Upper lobe of left lung (tissue), 6 donors: ENCODE data around the gene NR3C1. TPM values are rescaled to one million over a fixed set of nuclear protein-coding genes. Genes with fewer than 3 reads are reported as not detected.

Source experiments
- ATAC-seq, 2 donors: fragments of 200-7000 bp; cut with Tn5 transposase; one replicate each; pipeline ENCODE4 v1.9.1; 2022; ENCODE audit warnings: mild to moderate bottlenecking in 2 of 2, moderate library complexity in 2 of 2; ENCODE audit not compliant: low FRiP score in 2 of 2
- DNase-seq, 2 donors: peaks; one replicate each; pipeline ENCODE4 v3.0.0-alpha.2; 2019 to 2020
- H3K27ac ChIP-seq, 4 donors: fragments of 200-600 bp; sonication (generic); one replicate each; pipeline ENCODE4 v1.5.1; 2016 to 2019
- H3K27me3 ChIP-seq, 4 donors: fragments of 200-600 bp; sonication (generic); one replicate each; pipeline ENCODE4 v1.5.1; 2017 to 2019
- H3K36me3 ChIP-seq, 4 donors: fragments of 200-600 bp; sonication (generic); one replicate each; pipeline ENCODE4 v1.5.1; 2016 to 2019
- H3K4me1 ChIP-seq, 4 donors: fragments of 200-600 bp; sonication (generic); one replicate each; pipeline ENCODE4 v1.5.1; 2018 to 2019
- H3K4me3 ChIP-seq, 4 donors: fragments of 200-600 bp; sonication (generic); one replicate each; pipeline ENCODE4 v1.5.1; 2017 to 2019; ENCODE audit warnings: mild to moderate bottlenecking in 2 of 4, moderate library complexity in 1 of 4
- H3K9me3 ChIP-seq, 4 donors: fragments of 200-600 bp; sonication (generic); one replicate each; pipeline ENCODE4 v1.5.1; 2018 to 2019
- CTCF ChIP-seq, 6 experiments: fragments of 450-650 bp in 4 of 6; fragments of 200-600 bp in 2 of 6; sonication (generic) in 2 of 6; IDR thresholded peaks; one replicate each; pipeline ENCODE4 v1.5.1; 2016 to 2019; ENCODE audit warnings: antibody characterized with exemption in 6 of 6
- EP300 ChIP-seq, 4 donors: sonication (generic); formaldehyde crosslinking; IDR thresholded peaks; one replicate each; pipeline ENCODE4 v1.5.1; 2017; ENCODE audit warnings: antibody characterized with exemption in 4 of 4, control low read depth in 2 of 4
- POLR2A ChIP-seq, 4 donors: fragments of 450-650 bp; IDR thresholded peaks; one replicate each; pipeline ENCODE4 v1.5.1; 2016 to 2017; ENCODE audit warnings: antibody characterized with exemption in 4 of 4, mild to moderate bottlenecking in 2 of 4
- POLR2AphosphoS5 ChIP-seq, 2 donors: sonication (generic); formaldehyde crosslinking; IDR thresholded peaks; one replicate each; pipeline ENCODE4 v1.5.1; 2017; ENCODE audit warnings: antibody characterized with exemption in 2 of 2
- WGBS, 2 donors: methylation state at CpG; one replicate each; pipeline ENCODE4 v1.1.5; 2017 to 2018; 5-methylcytosine and 5-hydroxymethylcytosine counted together
- total RNA-seq, 6 donors: library from RNA; depleted of rRNA in 4 of 6; stranded (reverse); fragments of >200 nt in 4 of 6; gene quantifications; one replicate each; pipeline versions ENCODE4 v1.1.0 to v1.2.1, GENCODE V29; 2016 to 2021
- donor health status: DM: no; HTN: no; CAD: no; lungs with moderate emphysema.
- donor health status: DM: no; HTN: yes; CAD: no; lungs with severe emphysema.

NR3C1 gene
- total RNA-seq = 100 to 1,000 TPM in 1 of 6 donors, 10 to 100 TPM in 5; 44.5 to 101 (median 72.7) TPM

- H3K36me3 ChIP-seq = no peaks in the 10 kb centered on the region
- H3K4me1 ChIP-seq = peaks cover 9 to 28% (median 23%) of the 10 kb centered on the region in 4 donors
- peak; percentile 90 to 92 for ATAC-seq
- H3K9me3 ChIP-seq = no peaks in the 10 kb centered on the region
- peak; percentile 88 to 98 for DNase-seq
- peak in 1 of 4 donors; percentile 6 for TF ChIP-seq EP300 (IDR thresholded peaks at IDR 0.05)
- peak; percentile 49 to 83 (median 64) for TF ChIP-seq POLR2A (IDR thresholded peaks at IDR 0.05)
- TF ChIP-seq POLR2AphosphoS5 (IDR thresholded peaks at IDR 0.05) = peak; percentile 36 to 83
- peak; percentile 81 to 93 (median 91) for TF ChIP-seq CTCF (IDR thresholded peaks at IDR 0.05)
- WGBS, 2 donors = 2 to 3% methylated on average over 25 to 31 of the region's 114 CpGs
- H3K27me3 ChIP-seq = no peaks in the 10 kb centered on the region
- peak within 1 kb of the TSS; percentile 90 to 93 (median 92) for H3K4me3 ChIP-seq
- H3K27ac ChIP-seq = peak within 1 kb of the TSS; percentile 99 to 100 (median 100)
These were observed at the start of gene NR3C1 for GRCh38 chr5:143403593-143404415. Gene NR3C1, minus strand, starts transcription at chr5:143403686. Its CDS starts 2,847 bp downstream, at chr5:143400839.

- DNase-seq = no peak
- 97 to 99% methylated on average over 5 of the region's 5 CpGs for WGBS, 2 donors
These were observed 46.3 kb upstream of the NR3C1 start for GRCh38 chr5:143449772-143450171.

GRCh38 chr5:143448518-143448917 is 45.0 kb upstream of the NR3C1 start:
- Histone ChIP-seq H3K27me3 (no peaks in the 10 kb centered on the region), H3K4me3 (no peak overlapping the region), H3K36me3 (no peaks in the 10 kb centered on the region), H3K27ac (no peak overlapping the region), H3K9me3 (no peaks in the 10 kb centered on the region), H3K4me1 (no peaks in the 10 kb centered on the region)
- DNase-seq (no peak), ATAC-seq (no peak)
- TF ChIP-seq POLR2A (IDR thresholded peaks at IDR 0.05) (no peak), CTCF (IDR thresholded peaks at IDR 0.05) (no peak), EP300 (IDR thresholded peaks at IDR 0.05) (no peak), POLR2AphosphoS5 (IDR thresholded peaks at IDR 0.05) (no peak)

More at GRCh38 chr5:143449772-143450171, 46.3 kb upstream of the NR3C1 start:
- Histone ChIP-seq H3K4me3 (no peak overlapping the region), H3K27ac (no peak overlapping the region), H3K4me1 (no peaks in the 10 kb centered on the region), H3K27me3 (no peaks in the 10 kb centered on the region), H3K9me3 (no peaks in the 10 kb centered on the region), H3K36me3 (no peaks in the 10 kb centered on the region)
- TF ChIP-seq CTCF (IDR thresholded peaks at IDR 0.05) (no peak), POLR2A (IDR thresholded peaks at IDR 0.05) (no peak), EP300 (IDR thresholded peaks at IDR 0.05) (no peak), POLR2AphosphoS5 (IDR thresholded peaks at IDR 0.05) (no peak)
- ATAC-seq = no peak

- H3K27ac ChIP-seq = no peak overlapping the region
- H3K27me3 ChIP-seq = no peaks in the 10 kb centered on the region
- no peak for DNase-seq
- H3K4me1 ChIP-seq = no peaks in the 10 kb centered on the region
- ATAC-seq = no peak
- H3K9me3 ChIP-seq = no peaks in the 10 kb centered on the region
- WGBS, 2 donors = 97% methylated on average over 1 of the region's 1 CpG
- no peaks in the 10 kb centered on the region for H3K36me3 ChIP-seq
- no peak for TF ChIP-seq POLR2A (IDR thresholded peaks at IDR 0.05)
- no peak for TF ChIP-seq EP300 (IDR thresholded peaks at IDR 0.05)
- H3K4me3 ChIP-seq = no peak overlapping the region
These were observed 44.5 kb upstream of the NR3C1 start for GRCh38 chr5:143447983-143448382.

- Histone ChIP-seq H3K36me3 (no peaks in the 10 kb centered on the region), H3K9me3 (no peaks in the 10 kb centered on the region), H3K4me3 (no peak overlapping the region), H3K27ac (no peak overlapping the region), H3K27me3 (no peaks in the 10 kb centered on the region), H3K4me1 (no peaks in the 10 kb centered on the region)
- WGBS, 2 donors = 69 to 96% methylated on average over 1 of the region's 1 CpG
- DNase-seq (no peak), ATAC-seq (no peak)
- TF ChIP-seq POLR2AphosphoS5 (IDR thresholded peaks at IDR 0.05) (no peak), EP300 (IDR thresholded peaks at IDR 0.05) (no peak), POLR2A (IDR thresholded peaks at IDR 0.05) (no peak), CTCF (IDR thresholded peaks at IDR 0.05) (no peak)
These were observed 43.2 kb upstream of the NR3C1 start for GRCh38 chr5:143446535-143447226.
